Activated T-cell treated with anti-CD3 and anti-CD28 coated beads for 24 hours (primary cell): ENCODE data around the gene ITIH4.

Source experiments
- DNase-seq: peaks from one replicate; pipeline ENCODE4 v3.0.0-alpha.2; 2020; ENCODE audit warnings: low read depth

The ITIH4 gene

GRCh38 chr3:52798376-52798977 lies 32.0 kb downstream of the ITIH4 start:
- no peak for DNase-seq

GRCh38 chr3:52796411-52796810 lies 34.1 kb downstream of the ITIH4 start:
- no peak for DNase-seq

GRCh38 chr3:52795298-52795900 lies 35.1 kb downstream of the ITIH4 start:
- no peak for DNase-seq

GRCh38 chr3:52794612-52795099 lies 35.8 kb downstream of the ITIH4 start, which contains the start of gene ITIH3:
Gene ITIH3, plus strand, starts transcription at chr3:52794796. Its CDS starts 8 bp downstream, at chr3:52794804.
- no peak for DNase-seq

GRCh38 chr3:52793702-52794611 lies 36.5 kb downstream of the ITIH4 start:
- no peak for DNase-seq

- no peak for DNase-seq
These were observed 37.3 kb downstream of the ITIH4 start for GRCh38 chr3:52792961-52793695.

GRCh38 chr3:52792413-52792812 lies 38.1 kb downstream of the ITIH4 start:
- DNase-seq, result no peak

- no peak for DNase-seq
These were observed 38.5 kb downstream of the ITIH4 start for GRCh38 chr3:52791928-52792327.

GRCh38 chr3:52791366-52791765 lies 39.1 kb downstream of the ITIH4 start:
- no peak for DNase-seq

GRCh38 chr3:52790741-52791140 lies 39.7 kb downstream of the ITIH4 start:
- no peak for DNase-seq

- no peak for DNase-seq
These were observed 40.1 kb downstream of the ITIH4 start for GRCh38 chr3:52790337-52790736.

- no peak for DNase-seq
These were observed 40.8 kb downstream of the ITIH4 start for GRCh38 chr3:52789746-52790040.

- DNase-seq, result no peak
These were observed 41.4 kb downstream of the ITIH4 start for GRCh38 chr3:52788890-52789745.

- no peak for DNase-seq
These were observed 42.5 kb downstream of the ITIH4 start for GRCh38 chr3:52787672-52788625.

GRCh38 chr3:52787246-52787645 lies 43.2 kb downstream of the ITIH4 start:
- DNase-seq, result no peak

- no peak for DNase-seq
These were observed 43.9 kb downstream of the ITIH4 start for GRCh38 chr3:52786330-52787215.

GRCh38 chr3:52784931-52785590 lies 45.4 kb downstream of the ITIH4 start:
- DNase-seq, result no peak

GRCh38 chr3:52784021-52784621 lies 46.4 kb downstream of the ITIH4 start:
- DNase-seq, result no peak
